ENCODE measurements around the gene UBA3. TPM values are rescaled to one million over a fixed set of nuclear protein-coding genes. Genes with fewer than 3 reads are reported as not detected.

UBA3 gene
- total RNA-seq, 1 donor from 2014 or later: 48.3 TPM

- Histone ChIP-seq H3K27me3 (ENCODE audit: low read depth) (no peaks in the 10 kb centered on the region), H3K9me3 (no peaks in the 10 kb centered on the region), H3K4me1 (no peaks in the 10 kb centered on the region), H3K27ac (no peak overlapping the region), H3K4me3 (no peak overlapping the region), H3K36me3 (peaks cover 2% of the 10 kb centered on the region)
- no peak for TF ChIP-seq CTCF (IDR thresholded peaks at IDR 0.05)
- intact Hi-C loops (cut with DNase I): no loop called here
- ATAC-seq (no peak), DNase-seq (no peak)
Observed at GRCh38 chr3:69110941-69111546, 30.9 kb upstream of the UBA3 start.

DNA sequence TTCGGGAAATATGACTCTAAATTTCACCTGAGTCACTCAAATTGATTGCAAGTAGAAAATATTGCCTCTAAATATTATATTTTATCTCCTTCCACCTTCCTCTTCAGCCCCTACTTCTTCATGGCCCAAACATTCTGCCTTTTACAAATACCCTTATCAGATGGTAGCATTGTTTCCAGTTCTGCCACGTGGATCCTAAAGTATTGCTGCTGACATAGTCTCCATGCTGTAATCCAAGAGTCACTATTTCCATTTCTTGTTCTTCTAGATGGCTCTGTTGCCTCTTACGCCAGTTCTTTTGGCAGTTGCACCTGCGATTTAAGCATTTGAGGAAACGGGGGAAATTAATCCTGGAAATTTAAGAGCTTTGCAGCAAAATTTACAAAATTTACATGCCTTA lies 28.6 kb upstream of the UBA3 start:
- TF ChIP-seq CTCF (IDR thresholded peaks at IDR 0.05): no peak
- Histone ChIP-seq H3K27ac (no peak overlapping the region), H3K4me3 (no peak overlapping the region), H3K36me3 (peaks cover 24% of the 10 kb centered on the region), H3K9me3 (no peaks in the 10 kb centered on the region), H3K27me3 (ENCODE audit: low read depth) (no peaks in the 10 kb centered on the region), H3K4me1 (peaks cover 4% of the 10 kb centered on the region)
- no peak for ATAC-seq
- intact Hi-C loops (cut with DNase I): no loop called here
- DNase-seq: no peak

GRCh38 chr3:69107841-69108240 lies 27.7 kb upstream of the UBA3 start:
- H3K27me3 ChIP-seq (ENCODE audit: low read depth): no peaks in the 10 kb centered on the region
- no peak for TF ChIP-seq CTCF (IDR thresholded peaks at IDR 0.05)
- H3K9me3 ChIP-seq: no peaks in the 10 kb centered on the region
- no peak overlapping the region for H3K4me3 ChIP-seq
- no peak for ATAC-seq
- no peak for DNase-seq
- H3K27ac ChIP-seq: no peak overlapping the region
- intact Hi-C loops (cut with DNase I): no loop called here
- H3K36me3 ChIP-seq: peaks cover 34% of the 10 kb centered on the region
- peaks cover 4% of the 10 kb centered on the region for H3K4me1 ChIP-seq

- Histone ChIP-seq H3K36me3 (peaks cover 56% of the 10 kb centered on the region), H3K27ac (no peak overlapping the region), H3K4me3 (no peak overlapping the region), H3K4me1 (peaks cover 14% of the 10 kb centered on the region), H3K9me3 (no peaks in the 10 kb centered on the region), H3K27me3 (ENCODE audit: low read depth) (no peaks in the 10 kb centered on the region)
- TF ChIP-seq CTCF (IDR thresholded peaks at IDR 0.05): no peak
- DNase-seq (no peak), ATAC-seq (no peak)
- intact Hi-C loops (cut with DNase I): no loop called here
Observed at GRCh38 chr3:69105320-69105719, 25.2 kb upstream of the UBA3 start.

DNA sequence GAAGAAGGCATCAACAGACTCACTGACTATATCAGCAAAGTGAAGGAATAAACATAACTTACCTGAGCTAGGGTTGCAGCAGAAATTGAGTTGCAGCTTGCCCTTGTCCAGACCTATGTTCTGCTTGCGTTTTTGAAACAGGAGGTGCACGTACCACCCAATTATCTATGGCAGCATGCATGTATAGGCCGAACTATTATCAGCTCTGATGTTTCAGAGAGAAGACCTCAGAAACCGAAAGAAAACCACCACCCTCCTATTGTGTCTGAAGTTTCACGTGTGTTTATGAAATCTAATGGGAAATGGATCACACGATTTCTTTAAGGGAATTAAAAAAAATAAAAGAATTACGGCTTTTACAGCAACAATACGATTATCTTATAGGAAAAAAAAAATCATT lies 24.4 kb upstream of the UBA3 start:
- no peaks in the 10 kb centered on the region for H3K27me3 ChIP-seq (ENCODE audit: low read depth)
- peaks cover 56% of the 10 kb centered on the region for H3K36me3 ChIP-seq
- peaks cover 19% of the 10 kb centered on the region for H3K4me1 ChIP-seq
- ATAC-seq: no peak
- DNase-seq: no peak
- H3K27ac ChIP-seq: no peak overlapping the region
- no peak overlapping the region for H3K4me3 ChIP-seq
- intact Hi-C loops (cut with DNase I): no loop called here
- TF ChIP-seq CTCF (IDR thresholded peaks at IDR 0.05): no peak
- H3K9me3 ChIP-seq: no peaks in the 10 kb centered on the region
